DOHH2 (cell line): ENCODE data around the gene CDS2.

ENCODE experiments used
- CTCF ChIP-seq: fragments of 200-600 bp; sonication (generic); IDR thresholded peaks from one replicate; pipeline ENCODE4 v1.5.1; 2014; ENCODE audit warnings: antibody characterized with exemption, mild to moderate bottlenecking, low read depth, low read length; ENCODE audit not compliant: poor library complexity, severe bottlenecking
- EZH2phosphoT487 ChIP-seq: fragments of 200-600 bp; sonication (generic); IDR thresholded peaks from 2 replicates; pipeline ENCODE4 v1.6.1; 2017; ENCODE audit warnings: borderline replicate concordance, mild to moderate bottlenecking, antibody characterized with exemption, low read length, moderate library complexity, mixed read lengths

DNA sequence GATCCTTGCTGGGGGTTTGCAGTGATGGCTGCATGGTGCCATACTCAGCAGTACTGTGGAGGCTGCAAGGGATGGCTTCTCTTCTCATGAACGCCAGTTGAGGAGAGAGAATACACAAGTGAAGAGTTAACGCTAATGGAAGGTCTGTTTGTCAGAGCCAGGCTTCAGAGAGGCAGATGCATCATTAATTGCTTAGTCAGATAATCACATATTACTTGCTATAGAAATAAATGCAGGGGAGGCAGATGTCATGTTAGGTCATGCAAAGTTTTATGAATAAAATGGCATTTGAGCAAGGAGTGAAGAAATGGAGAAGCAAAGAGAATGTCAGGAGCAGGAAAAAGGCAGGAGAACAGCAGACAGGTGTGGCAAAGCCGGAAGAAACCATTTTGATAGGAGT, 51.2 kb downstream of the CDS2 start:
- TF ChIP-seq EZH2phosphoT487 (no peak), CTCF (no peak)
